ENCODE results near the gene GIMAP6.
"Not testable (repeated sequence)": the region's sequence is repeated elsewhere in the genome, so short reads cannot be mapped to it uniquely, and the experiment has no call there.

DNA sequence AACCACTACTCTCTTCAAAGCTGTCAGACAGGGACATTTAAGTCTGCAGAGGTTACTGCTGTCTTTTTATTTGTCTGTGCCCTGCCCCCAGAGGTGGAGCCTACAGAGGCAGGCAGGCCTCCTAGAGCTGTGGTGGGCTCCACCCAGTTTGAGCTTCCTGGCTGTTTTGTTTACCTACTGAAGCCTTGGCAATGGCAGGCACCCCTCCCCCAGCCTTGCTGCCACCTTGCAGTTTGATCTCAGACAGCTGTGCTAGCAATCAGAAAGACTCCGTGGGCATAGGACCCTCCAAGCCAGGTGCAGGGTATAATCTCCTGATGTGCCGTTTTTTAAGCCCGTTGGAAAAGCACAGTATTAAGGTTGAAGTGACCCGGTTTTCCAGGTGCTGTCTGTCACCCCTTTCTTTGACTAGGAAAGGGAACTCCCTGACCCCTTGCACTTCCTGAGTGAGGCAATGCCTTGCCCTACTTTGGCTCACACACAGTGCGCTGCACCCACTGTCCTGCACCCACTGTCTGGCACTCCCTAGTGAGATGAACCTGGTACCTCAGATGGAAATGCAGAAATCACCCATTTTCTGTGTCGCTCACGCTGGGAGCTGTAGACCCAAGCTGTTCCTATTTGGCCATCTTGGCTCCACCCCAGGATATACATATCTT lies 52.1 kb downstream of the GIMAP6 start:
- TF ChIP-seq CTCF (IDR thresholded peaks at IDR 0.05; ENCODE audit: low read length); EZH2phosphoT487 (IDR thresholded peaks at IDR 0.05; ENCODE audit: low read length); EZH2 (optimal IDR thresholded peaks at IDR 0.05; ENCODE audit: low read depth, low read length): not testable (repeated sequence)

All from MM.1S (cell line).